ENCODE measurements around the gene HIVEP3. TPM values are rescaled to one million over a fixed set of nuclear protein-coding genes. Genes with fewer than 3 reads are reported as not detected.
A peak's percentile ranks its signal among the peaks of the same experiment; 100 is the strongest.

HIVEP3 gene
- total RNA-seq, 4 donors from 2014 or later, result 1.4 to 3.0 (median 2.3) TPM

DNA sequence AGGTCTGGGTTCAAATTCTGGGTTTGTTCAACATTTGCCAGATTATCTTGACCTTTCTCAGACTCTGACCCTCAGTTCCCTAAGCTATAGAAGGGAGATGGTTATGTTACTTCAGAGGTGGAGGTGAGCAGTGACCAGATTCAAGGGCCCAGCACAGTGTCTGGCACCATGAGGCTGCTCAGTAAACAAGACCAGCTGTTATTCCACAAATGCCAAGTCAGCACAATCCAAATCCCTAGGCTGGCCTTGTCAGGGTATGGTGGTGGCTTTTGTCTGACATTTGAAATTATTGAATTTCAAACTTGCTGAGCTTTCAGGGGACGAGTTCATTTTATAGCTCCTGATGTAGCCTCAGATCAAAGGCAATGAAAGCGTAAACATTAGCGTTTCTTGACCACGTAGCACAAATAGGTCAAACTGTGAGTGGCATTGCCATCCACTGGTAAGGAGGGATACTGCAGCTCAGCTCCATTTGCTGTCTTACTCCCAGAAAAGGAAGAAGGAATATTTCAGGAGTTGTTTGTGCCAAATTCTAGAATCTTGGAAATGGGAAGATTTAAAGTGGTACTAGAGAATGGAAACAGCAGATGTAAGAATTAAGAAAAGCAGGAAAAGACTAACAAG, 339.9 kb downstream of the HIVEP3 start:
- Histone ChIP-seq H3K4me3 (no peak overlapping the region), H3K9me3 (no peaks in the 10 kb centered on the region), H3K4me1 (peaks cover 0 to 7% (median 3%) of the 10 kb centered on the region in 4 donors), H3K36me3 (no peaks in the 10 kb centered on the region), H3K27ac (replicated peaks in 1 of 4) (no peak overlapping the region), H3K27me3 (no peaks in the 10 kb centered on the region)
- WGBS, result 82% methylated on average over 4 of the region's 4 CpGs
- TF ChIP-seq, protein P1, sequence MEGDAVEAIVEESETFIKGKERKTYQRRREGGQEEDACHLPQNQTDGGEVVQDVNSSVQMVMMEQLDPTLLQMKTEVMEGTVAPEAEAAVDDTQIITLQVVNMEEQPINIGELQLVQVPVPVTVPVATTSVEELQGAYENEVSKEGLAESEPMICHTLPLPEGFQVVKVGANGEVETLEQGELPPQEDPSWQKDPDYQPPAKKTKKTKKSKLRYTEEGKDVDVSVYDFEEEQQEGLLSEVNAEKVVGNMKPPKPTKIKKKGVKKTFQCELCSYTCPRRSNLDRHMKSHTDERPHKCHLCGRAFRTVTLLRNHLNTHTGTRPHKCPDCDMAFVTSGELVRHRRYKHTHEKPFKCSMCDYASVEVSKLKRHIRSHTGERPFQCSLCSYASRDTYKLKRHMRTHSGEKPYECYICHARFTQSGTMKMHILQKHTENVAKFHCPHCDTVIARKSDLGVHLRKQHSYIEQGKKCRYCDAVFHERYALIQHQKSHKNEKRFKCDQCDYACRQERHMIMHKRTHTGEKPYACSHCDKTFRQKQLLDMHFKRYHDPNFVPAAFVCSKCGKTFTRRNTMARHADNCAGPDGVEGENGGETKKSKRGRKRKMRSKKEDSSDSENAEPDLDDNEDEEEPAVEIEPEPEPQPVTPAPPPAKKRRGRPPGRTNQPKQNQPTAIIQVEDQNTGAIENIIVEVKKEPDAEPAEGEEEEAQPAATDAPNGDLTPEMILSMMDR (IDR thresholded peaks at IDR 0.05), result peak; percentile 33 to 45 (median 38)
- TF ChIP-seq POLR2AphosphoS5 (IDR thresholded peaks at IDR 0.05), result no peak
- TF ChIP-seq EP300 (IDR thresholded peaks at IDR 0.05), result no peak
- TF ChIP-seq POLR2A (IDR thresholded peaks at IDR 0.05; ENCODE audit: low read depth), result no peak
- DNase-seq (ENCODE audit: extremely low spot score), result no peak
- intact Hi-C loops (cut with DNase I), result loop anchor here (5.0 kb wide), 1 partner anchor 593 kb away; no protein-coding TSS in a partner anchor

- no peak overlapping the region for H3K27ac ChIP-seq (replicated peaks in 1 of 4)
- TF ChIP-seq, protein P1 (IDR thresholded peaks at IDR 0.05), result no peak
- TF ChIP-seq POLR2A (IDR thresholded peaks at IDR 0.05; ENCODE audit: low read depth) (no peak), POLR2AphosphoS5 (IDR thresholded peaks at IDR 0.05) (no peak), EP300 (IDR thresholded peaks at IDR 0.05) (no peak)
- no peaks in the 10 kb centered on the region for H3K27me3 ChIP-seq
- peaks cover 0 to 8% (median 3%) of the 10 kb centered on the region in 4 donors for H3K4me1 ChIP-seq
- WGBS, result 75% methylated on average over 4 of the region's 4 CpGs
- no peaks in the 10 kb centered on the region for H3K36me3 ChIP-seq
- no peak overlapping the region for H3K4me3 ChIP-seq
- intact Hi-C loops (cut with DNase I), result loop anchor here (5.0 kb wide), 1 partner anchor 596 kb away; no protein-coding TSS in a partner anchor
- no peak for DNase-seq (ENCODE audit: extremely low spot score)
- H3K9me3 ChIP-seq, result no peaks in the 10 kb centered on the region
Measured at GRCh38 chr1:41576620-41577019, 342.1 kb downstream of the HIVEP3 start.

DNA sequence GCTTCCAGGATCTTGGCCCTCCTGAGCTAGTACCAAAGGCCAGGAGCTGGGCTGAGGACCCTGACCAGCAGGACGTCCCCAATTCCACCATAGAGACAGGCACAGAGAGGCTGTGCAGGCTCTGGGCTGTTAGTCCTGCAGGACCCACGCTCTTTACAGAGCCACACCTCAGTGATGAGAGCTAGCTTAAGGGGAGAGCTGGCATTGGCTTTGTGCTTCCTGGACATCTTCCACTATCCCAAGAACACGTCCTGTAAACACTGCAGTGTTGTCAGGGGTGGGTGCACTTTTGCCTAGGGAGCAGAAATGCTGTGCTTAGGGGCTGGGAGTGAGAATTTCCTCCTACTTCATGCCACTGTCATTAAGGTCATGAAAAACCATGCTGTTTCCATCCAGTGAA, 342.5 kb downstream of the HIVEP3 start:
- 63% methylated on average over 2 of the region's 3 CpGs for WGBS

GRCh38 chr1:41574842-41575241, 343.9 kb downstream of the HIVEP3 start:
- 54% methylated on average over 5 of the region's 5 CpGs for WGBS

More for the DNA sequence above, 342.5 kb downstream of the HIVEP3 start:
- Histone ChIP-seq H3K27me3 (no peaks in the 10 kb centered on the region), H3K4me1 (peaks cover 0 to 8% (median 3%) of the 10 kb centered on the region in 4 donors), H3K9me3 (no peaks in the 10 kb centered on the region), H3K36me3 (no peaks in the 10 kb centered on the region), H3K27ac (replicated peaks in 1 of 4) (no peak overlapping the region), H3K4me3 (no peak overlapping the region)
- TF ChIP-seq POLR2A (IDR thresholded peaks at IDR 0.05; ENCODE audit: low read depth) (no peak), POLR2AphosphoS5 (IDR thresholded peaks at IDR 0.05) (no peak), EP300 (IDR thresholded peaks at IDR 0.05) (no peak)
- TF ChIP-seq, protein P1 (IDR thresholded peaks at IDR 0.05), result no peak
- intact Hi-C loops (cut with DNase I), result loop anchor here (5.0 kb wide), 1 partner anchor 596 kb away; no protein-coding TSS in a partner anchor
- no peak for DNase-seq (ENCODE audit: extremely low spot score)

More at GRCh38 chr1:41574842-41575241, 343.9 kb downstream of the HIVEP3 start:
- Histone ChIP-seq H3K4me3 (no peak overlapping the region), H3K27me3 (no peaks in the 10 kb centered on the region), H3K36me3 (no peaks in the 10 kb centered on the region), H3K27ac (replicated peaks in 1 of 4) (no peak overlapping the region), H3K9me3 (no peaks in the 10 kb centered on the region), H3K4me1 (peaks cover 0 to 8% (median 3%) of the 10 kb centered on the region in 4 donors)
- TF ChIP-seq, protein P1 (IDR thresholded peaks at IDR 0.05), result no peak
- TF ChIP-seq POLR2A (IDR thresholded peaks at IDR 0.05; ENCODE audit: low read depth), result no peak
- TF ChIP-seq POLR2AphosphoS5 (IDR thresholded peaks at IDR 0.05), result no peak
- no peak for TF ChIP-seq EP300 (IDR thresholded peaks at IDR 0.05)
- intact Hi-C loops (cut with DNase I), result loop anchor here (5.0 kb wide), 1 partner anchor 597 kb away; no protein-coding TSS in a partner anchor
- DNase-seq (ENCODE audit: extremely low spot score), result no peak
